Caco-2 (cell line): ENCODE data around the gene COL4A2. TPM values are rescaled to one million over a fixed set of nuclear protein-coding genes. Genes with fewer than 3 reads are reported as not detected.

ENCODE experiments used
- BruUV-seq: library from RNA; stranded (reverse); fragments of 400-500 nt; replicated peaks from 2 replicates; lab custom pipeline; 2021; lab: Mats Ljungman, UMichigan
- CTCF ChIA-PET: fragments of 300-600 bp; sonication (Branson Sonifier 250); formaldehyde crosslinking; loops from one replicate; lab custom pipeline; 2022; ENCODE audit warnings: antibody characterized with exemption; lab: Charles Lee
- POLR2A ChIA-PET: fragments of 300-600 bp; sonication (Branson Sonifier 250); formaldehyde crosslinking; loops from one replicate; lab custom pipeline; 2022; ENCODE audit warnings: antibody characterized with exemption; lab: Charles Lee
- DNase-seq, 2 experiments: peaks; one replicate each; pipeline versions ENCODE4 v3.0.0 to v3.0.0-alpha.2; 2020 to 2022
- H3K27me3 ChIP-seq: replicated peaks from 2 replicates; pipeline ENCODE4 v1.6.0; 2011; ENCODE audit warnings: low read length; ENCODE audit not compliant: control insufficient read depth, insufficient read depth
- H3K36me3 ChIP-seq: 2 replicates; pipeline ENCODE4 v1.5.1; 2011; ENCODE audit warnings: low read length; ENCODE audit not compliant: control insufficient read depth, insufficient read depth
- H3K4me1 ChIP-seq: fragments of 250-450 bp; sonication (Bioruptor Pico); 2 replicates; pipeline ENCODE4 v1.5.1; 2020; ENCODE audit warnings: mild to moderate bottlenecking
- H3K4me3 ChIP-seq: 2 replicates; pipeline ENCODE4 v1.5.1; 2011; ENCODE audit warnings: low read depth, mild to moderate bottlenecking, control low read depth, low read length
- H3K9me3 ChIP-seq: fragments of 250-450 bp; sonication (Bioruptor Pico); 2 replicates; pipeline ENCODE4 v1.5.1; 2020; ENCODE audit warnings: mild to moderate bottlenecking, moderate library complexity
- H3K27ac Mint-ChIP-seq: one replicate; pipeline ENCODE4 v1.8.0; 2022; ENCODE audit warnings: mixed read lengths; ENCODE audit not compliant: unreplicated experiment
- H3K27me3 Mint-ChIP-seq: one replicate; pipeline ENCODE4 v1.8.0; 2022; ENCODE audit warnings: mixed read lengths; ENCODE audit not compliant: insufficient read depth, unreplicated experiment
- H3K36me3 Mint-ChIP-seq: one replicate; pipeline ENCODE4 v1.8.0; 2022; ENCODE audit warnings: mild to moderate bottlenecking, mixed read lengths; ENCODE audit not compliant: insufficient read depth, unreplicated experiment
- H3K4me1 Mint-ChIP-seq: one replicate; pipeline ENCODE4 v1.8.0; 2022; ENCODE audit warnings: low read depth, mixed read lengths; ENCODE audit not compliant: unreplicated experiment
- H3K4me3 Mint-ChIP-seq: one replicate; pipeline ENCODE4 v1.8.0; 2022; ENCODE audit warnings: mild to moderate bottlenecking, moderate library complexity, mixed read lengths; ENCODE audit not compliant: unreplicated experiment
- H3K9me3 Mint-ChIP-seq: one replicate; pipeline ENCODE4 v1.8.0; 2022; ENCODE audit warnings: mixed read lengths; ENCODE audit not compliant: unreplicated experiment
- intact Hi-C: fragments of 100-400 bp; cut with micrococcal nuclease; formaldehyde crosslinking; loops from one replicate; pipeline ENCODE4 v1.10.0; 2022; ENCODE audit not compliant: unreplicated experiment
- total RNA-seq: library from RNA; stranded (reverse); gene quantifications from 2 replicates; pipeline ENCODE4 v1.2.3, GENCODE V29; 2022
- TF ChIP-seq, protein P1 (sequence below), 2 experiments: fragments of 200-600 bp in 1 of 2; IDR thresholded peaks; 1 replicate in 1 of 2; 2 replicates in 1 of 2; pipeline versions ENCODE4 v1.5.1 to v1.8.0; 2011 to 2022; ENCODE audit warnings: antibody characterized with exemption in 1 of 2, control low read depth in 1 of 2, inconsistent platforms in 1 of 2, low read depth in 1 of 2, low read length in 1 of 2, mild to moderate bottlenecking in 1 of 2, moderate library complexity in 1 of 2; ENCODE audit not compliant: insufficient read depth in 1 of 2, severe bottlenecking in 1 of 2, unreplicated experiment in 1 of 2

The COL4A2 gene
- total RNA-seq, 1 experiment from 2014 or later, result 19.2 TPM

- Mint-ChIP-seq H3K36me3 (peaks cover 7% of the 10 kb centered on the region), H3K27me3 (no peaks in the 10 kb centered on the region), H3K4me3 (no peak overlapping the region), H3K27ac (peak overlapping the region; percentile 17), H3K9me3 (peaks cover 9% of the 10 kb centered on the region), H3K4me1 (peaks cover 21% of the 10 kb centered on the region)
- DNase-seq, result no peak
- Histone ChIP-seq H3K27me3 (no peaks in the 10 kb centered on the region), H3K36me3 (no peaks in the 10 kb centered on the region), H3K4me3 (no peak overlapping the region), H3K9me3 (peaks cover 9% of the 10 kb centered on the region; the same call in 1 of the 2 replicates), H3K4me1 (peaks cover 19% of the 10 kb centered on the region)
- POLR2A ChIA-PET, result no interaction called here
- TF ChIP-seq, protein P1, sequence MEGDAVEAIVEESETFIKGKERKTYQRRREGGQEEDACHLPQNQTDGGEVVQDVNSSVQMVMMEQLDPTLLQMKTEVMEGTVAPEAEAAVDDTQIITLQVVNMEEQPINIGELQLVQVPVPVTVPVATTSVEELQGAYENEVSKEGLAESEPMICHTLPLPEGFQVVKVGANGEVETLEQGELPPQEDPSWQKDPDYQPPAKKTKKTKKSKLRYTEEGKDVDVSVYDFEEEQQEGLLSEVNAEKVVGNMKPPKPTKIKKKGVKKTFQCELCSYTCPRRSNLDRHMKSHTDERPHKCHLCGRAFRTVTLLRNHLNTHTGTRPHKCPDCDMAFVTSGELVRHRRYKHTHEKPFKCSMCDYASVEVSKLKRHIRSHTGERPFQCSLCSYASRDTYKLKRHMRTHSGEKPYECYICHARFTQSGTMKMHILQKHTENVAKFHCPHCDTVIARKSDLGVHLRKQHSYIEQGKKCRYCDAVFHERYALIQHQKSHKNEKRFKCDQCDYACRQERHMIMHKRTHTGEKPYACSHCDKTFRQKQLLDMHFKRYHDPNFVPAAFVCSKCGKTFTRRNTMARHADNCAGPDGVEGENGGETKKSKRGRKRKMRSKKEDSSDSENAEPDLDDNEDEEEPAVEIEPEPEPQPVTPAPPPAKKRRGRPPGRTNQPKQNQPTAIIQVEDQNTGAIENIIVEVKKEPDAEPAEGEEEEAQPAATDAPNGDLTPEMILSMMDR (IDR thresholded peaks at IDR 0.05; ENCODE audit: insufficient read depth in 1 of 2, low read depth in 1 of 2, low read length in 1 of 2, severe bottlenecking in 1 of 2, unreplicated experiment in 1 of 2), result no peak
- intact Hi-C loops, result no loop called here
- BruUV-seq, result no TSS peak
- CTCF ChIA-PET, result no interaction called here
Measured at GRCh38 chr13:110480161-110480560, 173.1 kb downstream of the COL4A2 start.

DNA sequence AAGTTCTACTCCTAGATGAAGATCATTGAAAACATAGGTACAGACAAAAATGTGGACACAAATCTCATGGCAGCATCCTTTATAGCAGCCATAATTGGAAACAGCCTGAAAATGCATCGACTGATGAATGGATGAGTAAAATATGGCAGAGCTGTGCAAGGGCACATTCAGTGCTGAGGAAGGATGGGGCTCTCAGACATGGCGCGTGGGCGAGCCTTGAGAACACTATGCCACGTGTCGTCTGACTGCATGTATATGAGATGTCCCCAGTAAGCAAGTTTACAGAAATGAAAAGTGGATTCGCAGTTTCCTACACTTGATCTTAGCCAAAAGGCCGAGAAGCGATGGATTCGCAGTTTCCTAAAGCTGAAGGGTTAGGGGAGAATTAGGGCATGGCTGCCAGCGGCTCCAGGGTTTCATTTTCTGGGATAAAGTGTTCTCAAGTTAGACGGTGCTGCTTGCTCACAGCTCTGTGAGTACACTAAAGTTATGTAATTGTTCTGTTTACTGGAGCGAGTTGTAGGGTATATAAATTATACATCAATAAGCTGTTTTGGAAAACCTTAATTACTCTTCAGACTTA lies 176.4 kb downstream of the COL4A2 start:
- peaks cover 22% of the 10 kb centered on the region for H3K36me3 Mint-ChIP-seq
- peaks cover 9% of the 10 kb centered on the region; the same call in 1 of the 2 replicates for H3K9me3 ChIP-seq
- peaks cover 9% of the 10 kb centered on the region for H3K9me3 Mint-ChIP-seq
- DNase-seq, result no peak
- intact Hi-C loops, result no loop called here
- TF ChIP-seq, protein P1 (IDR thresholded peaks at IDR 0.05; ENCODE audit: insufficient read depth in 1 of 2, low read depth in 1 of 2, low read length in 1 of 2, severe bottlenecking in 1 of 2, unreplicated experiment in 1 of 2), result no peak
- no peaks in the 10 kb centered on the region for H3K27me3 ChIP-seq
- ChIA-PET CTCF (no interaction called here), POLR2A (no interaction called here)
- no peaks in the 10 kb centered on the region for H3K36me3 ChIP-seq
- peak overlapping the region; percentile 21 for H3K27ac Mint-ChIP-seq
- H3K4me3 ChIP-seq, result no peak overlapping the region
- H3K4me3 Mint-ChIP-seq, result no peak overlapping the region
- no TSS peak for BruUV-seq
- H3K27me3 Mint-ChIP-seq, result no peaks in the 10 kb centered on the region
- peaks cover 13% of the 10 kb centered on the region for H3K4me1 Mint-ChIP-seq
- peaks cover 39% of the 10 kb centered on the region for H3K4me1 ChIP-seq

DNA sequence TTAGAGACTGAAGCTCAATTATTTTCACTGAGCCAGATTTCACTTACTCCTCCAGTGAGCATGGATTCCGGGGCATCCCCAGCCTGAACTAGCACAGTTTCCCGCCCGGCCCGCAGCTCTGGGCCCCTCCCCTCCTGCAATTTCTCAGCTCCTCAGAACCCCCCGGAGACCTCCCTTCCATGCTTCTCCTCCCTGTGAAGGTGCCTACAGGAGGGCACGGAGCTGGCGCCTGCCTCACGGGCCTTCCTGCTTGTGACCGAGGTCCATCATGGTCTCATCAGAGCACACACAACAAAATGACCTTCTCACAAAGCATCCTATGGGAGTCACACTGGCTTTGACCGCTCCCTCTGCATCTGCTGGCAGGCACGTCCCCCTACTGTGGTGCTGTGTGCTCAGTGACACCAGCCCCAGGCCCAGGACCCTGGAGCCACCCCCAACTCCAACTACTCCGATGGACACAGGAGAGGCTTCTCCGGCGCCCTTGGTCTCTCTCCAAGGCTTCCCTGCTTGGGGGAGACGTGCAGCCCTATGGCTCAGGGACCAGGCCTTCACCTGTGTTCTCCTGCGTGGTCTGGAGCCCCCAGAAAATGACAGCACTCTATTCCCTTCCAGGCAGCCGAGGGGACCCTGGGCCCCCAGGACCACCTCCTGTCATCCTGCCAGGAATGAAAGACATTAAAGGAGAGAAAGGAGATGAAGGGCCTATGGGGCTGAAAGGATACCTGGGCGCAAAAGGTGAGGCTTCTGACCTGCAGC lies 177.4 kb downstream of the COL4A2 start:
- Histone ChIP-seq H3K36me3 (no peaks in the 10 kb centered on the region), H3K4me3 (no peak overlapping the region), H3K27me3 (no peaks in the 10 kb centered on the region), H3K4me1 (peaks cover 34% of the 10 kb centered on the region), H3K9me3 (peaks cover 9% of the 10 kb centered on the region; the same call in 1 of the 2 replicates)
- Mint-ChIP-seq H3K27ac (peak overlapping the region; percentile 95), H3K27me3 (no peaks in the 10 kb centered on the region), H3K9me3 (peaks cover 9% of the 10 kb centered on the region), H3K4me3 (peak overlapping the region; percentile 10), H3K4me1 (peaks cover 14% of the 10 kb centered on the region), H3K36me3 (peaks cover 22% of the 10 kb centered on the region)
- TF ChIP-seq, protein P1 (IDR thresholded peaks at IDR 0.05; ENCODE audit: insufficient read depth in 1 of 2, low read depth in 1 of 2, low read length in 1 of 2, severe bottlenecking in 1 of 2, unreplicated experiment in 1 of 2), result no peak
- POLR2A ChIA-PET, result no interaction called here
- no TSS peak for BruUV-seq
- intact Hi-C loops, result loop anchor here (1.0 kb wide), 1 partner anchor 23 kb away; no protein-coding TSS in a partner anchor
- CTCF ChIA-PET, result no interaction called here
- no peak for DNase-seq
